ENCODE measurements around the gene CTNNA3.

DNA sequence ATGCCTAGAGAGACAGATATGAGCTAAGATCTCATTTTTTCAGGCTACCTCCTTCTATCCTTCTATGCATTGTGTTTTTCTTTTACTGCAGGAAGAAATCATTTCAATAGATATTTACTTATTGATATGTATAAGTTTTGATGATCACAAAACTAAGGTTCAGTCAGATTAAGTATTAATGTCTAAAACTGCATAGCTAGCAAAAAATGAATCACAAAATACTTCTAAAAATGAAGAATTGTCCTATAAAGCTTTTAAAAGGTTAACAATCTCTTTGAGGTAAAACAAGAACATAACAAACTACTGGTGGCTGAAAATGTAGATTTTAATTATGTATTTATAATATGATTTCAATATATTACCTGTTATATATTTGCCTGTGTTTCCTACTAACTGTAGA lies 1403.1 kb downstream of the CTNNA3 start:
- no peak for TF ChIP-seq POLR2A (IDR thresholded peaks at IDR 0.05)
- TF ChIP-seq, protein P1, sequence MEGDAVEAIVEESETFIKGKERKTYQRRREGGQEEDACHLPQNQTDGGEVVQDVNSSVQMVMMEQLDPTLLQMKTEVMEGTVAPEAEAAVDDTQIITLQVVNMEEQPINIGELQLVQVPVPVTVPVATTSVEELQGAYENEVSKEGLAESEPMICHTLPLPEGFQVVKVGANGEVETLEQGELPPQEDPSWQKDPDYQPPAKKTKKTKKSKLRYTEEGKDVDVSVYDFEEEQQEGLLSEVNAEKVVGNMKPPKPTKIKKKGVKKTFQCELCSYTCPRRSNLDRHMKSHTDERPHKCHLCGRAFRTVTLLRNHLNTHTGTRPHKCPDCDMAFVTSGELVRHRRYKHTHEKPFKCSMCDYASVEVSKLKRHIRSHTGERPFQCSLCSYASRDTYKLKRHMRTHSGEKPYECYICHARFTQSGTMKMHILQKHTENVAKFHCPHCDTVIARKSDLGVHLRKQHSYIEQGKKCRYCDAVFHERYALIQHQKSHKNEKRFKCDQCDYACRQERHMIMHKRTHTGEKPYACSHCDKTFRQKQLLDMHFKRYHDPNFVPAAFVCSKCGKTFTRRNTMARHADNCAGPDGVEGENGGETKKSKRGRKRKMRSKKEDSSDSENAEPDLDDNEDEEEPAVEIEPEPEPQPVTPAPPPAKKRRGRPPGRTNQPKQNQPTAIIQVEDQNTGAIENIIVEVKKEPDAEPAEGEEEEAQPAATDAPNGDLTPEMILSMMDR (IDR thresholded peaks at IDR 0.05), result no peak
- no peak for TF ChIP-seq EP300 (IDR thresholded peaks at IDR 0.05)
- TF ChIP-seq POLR2AphosphoS5 (IDR thresholded peaks at IDR 0.05), result no peak
